NT2/D1 (cell line): ENCODE results near the gene CTNNAL1.

Experiments used
- SUZ12 ChIP-seq: IDR thresholded peaks from 2 replicates; pipeline ENCODE4 v1.6.1; 2011; ENCODE audit not compliant: insufficient read length, insufficient read depth; ENCODE audit errors: extremely low read depth
- YY1 ChIP-seq: IDR thresholded peaks from 2 replicates; pipeline ENCODE4 v1.6.1; 2011; ENCODE audit not compliant: insufficient read length, insufficient read depth
- ZNF274 ChIP-seq: IDR thresholded peaks from 2 replicates; pipeline ENCODE4 v1.6.1; 2011; ENCODE audit warnings: mild to moderate bottlenecking, low read depth, low read length

- TF ChIP-seq ZNF274, result no peak
- no peak for TF ChIP-seq SUZ12
- TF ChIP-seq YY1, result no peak
These were observed 20.8 kb upstream of the CTNNAL1 start for GRCh38 chr9:109033941-109034700.
